CD14-positive monocyte (primary cell): ENCODE data around the gene PLCE1. TPM values are rescaled to one million over a fixed set of nuclear protein-coding genes. Genes with fewer than 3 reads are reported as not detected.

Source experiments
- DNase-seq, 3 donors: peaks; one replicate each; pipeline ENCODE4 v3.0.0-alpha.2; 2011 to 2022
- H2AFZ ChIP-seq: 2 replicates; pipeline ENCODE4 v1.6.0; 2012; ENCODE audit warnings: mild to moderate bottlenecking, low read depth, low read length, inconsistent platforms; ENCODE audit not compliant: insufficient read depth, poor library complexity, severe bottlenecking
- H3K27ac ChIP-seq, 2 donors: 1 replicate in 1 of 2; 2 replicates in 1 of 2; pipeline ENCODE4 v1.5.1; 2012 to 2013; ENCODE audit warnings: low read length in 2 of 2, control low read depth in 1 of 2, inconsistent platforms in 1 of 2, low read depth in 1 of 2, mild to moderate bottlenecking in 1 of 2
- H3K27me3 ChIP-seq, 2 donors: one replicate each; pipeline versions ENCODE4 v1.6.0 to v1.6.1; 2011 to 2013; ENCODE audit warnings: low read length in 2 of 2; ENCODE audit not compliant: control insufficient read depth in 2 of 2, insufficient read depth in 2 of 2
- H3K36me3 ChIP-seq, 2 donors: replicated peaks in 1 of 2; 1 replicate in 1 of 2; 2 replicates in 1 of 2; pipeline versions ENCODE4 v1.5.1 to v1.6.1; 2012 to 2013; ENCODE audit warnings: low read length in 2 of 2, control low read depth in 1 of 2, inconsistent platforms in 1 of 2, mild to moderate bottlenecking in 1 of 2; ENCODE audit not compliant: insufficient read depth in 2 of 2, control insufficient read depth in 1 of 2
- H3K4me1 ChIP-seq, 2 donors: 1 replicate in 1 of 2; 2 replicates in 1 of 2; pipeline versions ENCODE4 v1.5.1 to v1.6.1; 2012 to 2013; ENCODE audit warnings: low read length in 2 of 2, control low read depth in 1 of 2, inconsistent platforms in 1 of 2, mild to moderate bottlenecking in 1 of 2, moderate library complexity in 1 of 2; ENCODE audit not compliant: insufficient read depth in 2 of 2, control insufficient read depth in 1 of 2
- H3K4me2 ChIP-seq: replicated peaks from 2 replicates; pipeline ENCODE3; 2012; ENCODE audit warnings: low read length, moderate library complexity, mild to moderate bottlenecking; ENCODE audit not compliant: poor library complexity, severe bottlenecking; ENCODE audit errors: extremely low read depth
- H3K4me3 ChIP-seq, 3 experiments: fragments of 200-600 bp in 1 of 3; sonication (generic) in 1 of 3; replicated peaks in 1 of 3; 1 replicate in 2 of 3; 2 replicates in 1 of 3; pipeline ENCODE4 v1.5.1; 2011 to 2013; ENCODE audit warnings: low read length in 3 of 3, mild to moderate bottlenecking in 3 of 3, control low read depth in 2 of 3, low read depth in 2 of 3, inconsistent platforms in 1 of 3, moderate library complexity in 1 of 3
- H3K79me2 ChIP-seq: 2 replicates; pipeline ENCODE4 v1.6.0; 2012; ENCODE audit warnings: mild to moderate bottlenecking, control low read depth, inconsistent platforms, low read length, moderate library complexity; ENCODE audit not compliant: insufficient read depth
- H3K9ac ChIP-seq: 2 replicates; pipeline ENCODE4 v1.6.0; 2017; ENCODE audit warnings: low read length, mild to moderate bottlenecking; ENCODE audit not compliant: insufficient read depth, poor library complexity, severe bottlenecking
- H3K9me3 ChIP-seq, 2 donors: replicated peaks in 1 of 2; 1 replicate in 1 of 2; 2 replicates in 1 of 2; pipeline versions ENCODE4 v1.5.1 to v1.6.1; 2012 to 2013; ENCODE audit warnings: low read length in 2 of 2, control low read depth in 1 of 2; ENCODE audit not compliant: control insufficient read depth in 1 of 2, insufficient read depth in 1 of 2
- H4K20me1 ChIP-seq: 2 replicates; pipeline ENCODE4 v1.6.0; 2012; ENCODE audit warnings: mild to moderate bottlenecking, low read length, control low read depth, moderate library complexity; ENCODE audit not compliant: insufficient read depth
- H3K27ac Mint-ChIP-seq, 7 donors: one replicate each; pipeline ENCODE4 v1.8.0; 2020; ENCODE audit warnings: mild to moderate bottlenecking in 7 of 7, mixed read lengths in 7 of 7, moderate library complexity in 6 of 7, inconsistent platforms in 2 of 7
- H3K27me3 Mint-ChIP-seq, 3 donors: one replicate each; pipeline ENCODE4 v1.8.0; 2021 to 2022; ENCODE audit warnings: low read depth in 3 of 3, mild to moderate bottlenecking in 3 of 3, mixed read lengths in 3 of 3, moderate library complexity in 3 of 3, inconsistent platforms in 1 of 3
- H3K36me3 Mint-ChIP-seq, 2 donors: one replicate each; pipeline ENCODE4 v1.8.0; 2020; ENCODE audit warnings: mixed read lengths in 2 of 2, inconsistent platforms in 1 of 2, mild to moderate bottlenecking in 1 of 2
- H3K4me1 Mint-ChIP-seq: one replicate; pipeline ENCODE4 v1.8.0; 2020; ENCODE audit warnings: mild to moderate bottlenecking, mixed read lengths
- H3K4me3 Mint-ChIP-seq, 2 donors: one replicate each; pipeline ENCODE4 v1.8.0; 2020; ENCODE audit warnings: mild to moderate bottlenecking in 2 of 2, mixed read lengths in 2 of 2, moderate library complexity in 1 of 2
- H3K9me3 Mint-ChIP-seq, 7 donors: one replicate each; pipeline ENCODE4 v1.8.0; 2020 to 2022; ENCODE audit warnings: mixed read lengths in 7 of 7, mild to moderate bottlenecking in 6 of 7, moderate library complexity in 6 of 7, inconsistent platforms in 2 of 7
- CTCF ChIP-seq: fragments of 200-600 bp; IDR thresholded peaks from one replicate; pipeline ENCODE4 v1.8.0; 2022; ENCODE audit warnings: antibody characterized with exemption, mild to moderate bottlenecking
- WGBS: methylation state at CpG from one replicate; pipeline ENCODE4 v1.1.5; 2013; ENCODE audit warnings: missing lambda C conversion rate; ENCODE audit not compliant: insufficient coverage; 5-methylcytosine and 5-hydroxymethylcytosine counted together
- intact Hi-C, 2 donors: fragments of 100-400 bp; cut with micrococcal nuclease; formaldehyde crosslinking; loops; one replicate each; pipeline versions ENCODE4 v1.15.0 to v1.15.1; 2023
- polyA plus RNA-seq, 3 donors: library from polyadenylated mRNA; depleted of rRNA in 1 of 3; unstranded in 2 of 3; stranded (reverse) in 1 of 3; fragments of 300-500 nt in 2 of 3; fragments of >200 nt in 1 of 3; fragmentation: Illumina TruSeq in 2 of 3; gene quantifications; 1 replicate in 2 of 3; 2 replicates in 1 of 3; pipeline ENCODE4 v1.2.3, GENCODE V29; 2012 to 2021

The PLCE1 gene
- polyA plus RNA-seq, 3 donors = 0.02 TPM; not detected in 1

GRCh38 chr10:94029955-94030354 is 36.2 kb downstream of the PLCE1 start:
- Mint-ChIP-seq H3K36me3 (no peaks in the 10 kb centered on the region), H3K27ac (no peak overlapping the region), H3K4me3 (no peak overlapping the region), H3K27me3 (peaks cover 0 to 2% (median 0%) of the 10 kb centered on the region in 3 donors), H3K9me3 (peaks cover 8 to 23% (median 17%) of the 10 kb centered on the region in 7 donors), H3K4me1 (no peaks in the 10 kb centered on the region)
- Histone ChIP-seq H3K27ac (no peak overlapping the region), H3K36me3 (no peaks in the 10 kb centered on the region), H3K9ac (no peak overlapping the region), H4K20me1 (no peaks in the 10 kb centered on the region), H3K4me2 (no peak overlapping the region), H3K79me2 (no peaks in the 10 kb centered on the region), H3K4me1 (no peaks in the 10 kb centered on the region), H3K27me3 (no peaks in the 10 kb centered on the region), H2AFZ (no peak overlapping the region), H3K9me3 (peaks cover 16 to 25% of the 10 kb centered on the region in 2 donors), H3K4me3 (no peak overlapping the region)
- intact Hi-C loops = no loop called here
- DNase-seq = no peak
- no peak for TF ChIP-seq CTCF

- intact Hi-C loops = no loop called here
- Mint-ChIP-seq H3K4me3 (no peak overlapping the region), H3K36me3 (no peaks in the 10 kb centered on the region), H3K9me3 (peaks cover 0 to 5% (median 1%) of the 10 kb centered on the region in 7 donors), H3K27me3 (peaks cover 0 to 4% (median 0%) of the 10 kb centered on the region in 3 donors), H3K27ac (no peak overlapping the region), H3K4me1 (no peaks in the 10 kb centered on the region)
- no peak overlapping the region for H3K4me3 ChIP-seq
- H3K9ac ChIP-seq = no peak overlapping the region
- no peak overlapping the region for H3K4me2 ChIP-seq
- no peak overlapping the region for H3K27ac ChIP-seq
- DNase-seq = no peak
- H3K4me1 ChIP-seq = no peaks in the 10 kb centered on the region
- no CpG with 5 or more reads among the region's 3 CpGs for WGBS
- peaks cover 0 to 3% of the 10 kb centered on the region in 2 donors for H3K9me3 ChIP-seq
- no peaks in the 10 kb centered on the region for H3K36me3 ChIP-seq
- H4K20me1 ChIP-seq = no peaks in the 10 kb centered on the region
- H3K79me2 ChIP-seq = no peaks in the 10 kb centered on the region
- no peak for TF ChIP-seq CTCF
- no peak overlapping the region for H2AFZ ChIP-seq
- H3K27me3 ChIP-seq = no peaks in the 10 kb centered on the region
These were observed 42.4 kb downstream of the PLCE1 start for GRCh38 chr10:94035982-94036765.
